Colon (tissue), 2 donors: ENCODE data around the gene ZNF853.
"Not testable (repeated sequence)": the region's sequence is repeated elsewhere in the genome, so short reads cannot be mapped to it uniquely, and the experiment has no call there.

ENCODE experiments used
- FAIRE-seq: peaks from 2 replicates; lab custom pipeline; 2012; peaks lifted over from hg19 to GRCh38; lab: Jason Lieb, UNC
- donor health status: control.
- donor health status: control.

ZNF853 gene

GRCh38 chr7:6606866-6607583 lies 8.4 kb upstream of the ZNF853 start:
- no peak for FAIRE-seq

- FAIRE-seq: no peak
Measured at GRCh38 chr7:6607651-6608051, 7.8 kb upstream of the ZNF853 start.

GRCh38 chr7:6608081-6608480 lies 7.3 kb upstream of the ZNF853 start:
- no peak for FAIRE-seq

GRCh38 chr7:6608794-6609193 lies 6.6 kb upstream of the ZNF853 start:
- FAIRE-seq: no peak

- no peak for FAIRE-seq
Measured at GRCh38 chr7:6612819-6613218, 2.6 kb upstream of the ZNF853 start.

- FAIRE-seq: no peak
Measured at GRCh38 chr7:6613706-6614105, 1.7 kb upstream of the ZNF853 start.

GRCh38 chr7:6615723-6616555 lies 529 bp downstream of the ZNF853 start:
- no peak for FAIRE-seq

DNA sequence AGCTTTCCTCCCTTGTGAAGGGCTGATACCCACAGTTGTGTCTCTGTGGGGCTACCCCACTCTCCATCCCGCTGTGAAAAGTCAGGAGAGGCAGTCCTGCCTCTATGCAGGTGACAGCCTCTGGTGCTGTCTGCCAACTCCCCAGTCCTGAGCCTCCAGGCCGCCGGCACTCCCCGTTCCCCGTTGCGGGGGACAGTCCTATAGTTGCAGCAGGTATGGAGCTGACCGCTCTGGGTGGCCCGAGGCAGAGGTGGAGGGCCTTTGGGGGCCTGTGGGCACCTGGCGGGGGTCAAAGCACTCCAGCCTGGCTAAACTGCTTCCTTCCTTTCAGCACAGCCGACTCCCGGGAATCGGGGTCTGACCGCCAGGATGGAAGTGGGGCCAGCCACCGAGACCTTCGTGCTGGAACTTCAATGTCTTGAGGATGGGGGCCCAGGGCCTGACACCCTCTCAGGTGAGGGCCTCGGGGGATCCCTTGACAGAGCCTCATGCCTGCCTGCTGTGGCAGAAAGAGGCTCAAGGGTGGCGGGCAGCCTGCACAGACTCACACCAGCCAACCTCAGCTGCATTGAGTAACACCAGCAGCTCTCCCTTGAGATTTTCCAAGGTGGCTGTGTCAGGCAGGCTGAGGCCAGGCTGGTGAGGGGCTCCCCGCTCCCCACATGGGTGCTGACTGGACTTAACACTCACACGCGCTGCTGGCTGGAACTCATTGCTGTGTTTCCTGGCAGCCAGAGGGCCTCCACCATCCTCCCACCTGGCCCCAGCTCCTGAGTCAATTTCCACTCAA lies 1.6 kb downstream of the ZNF853 start:
- FAIRE-seq: no peak

GRCh38 chr7:6618621-6619020 lies 3.2 kb downstream of the ZNF853 start:
- FAIRE-seq: no peak

- FAIRE-seq: no peak
Measured at GRCh38 chr7:6619961-6620360, 4.6 kb downstream of the ZNF853 start.

- FAIRE-seq: no peak
Measured at GRCh38 chr7:6621195-6622133, 6.1 kb downstream of the ZNF853 start.

- no peak for FAIRE-seq
Measured at GRCh38 chr7:6622134-6622710, 6.8 kb downstream of the ZNF853 start.

DNA sequence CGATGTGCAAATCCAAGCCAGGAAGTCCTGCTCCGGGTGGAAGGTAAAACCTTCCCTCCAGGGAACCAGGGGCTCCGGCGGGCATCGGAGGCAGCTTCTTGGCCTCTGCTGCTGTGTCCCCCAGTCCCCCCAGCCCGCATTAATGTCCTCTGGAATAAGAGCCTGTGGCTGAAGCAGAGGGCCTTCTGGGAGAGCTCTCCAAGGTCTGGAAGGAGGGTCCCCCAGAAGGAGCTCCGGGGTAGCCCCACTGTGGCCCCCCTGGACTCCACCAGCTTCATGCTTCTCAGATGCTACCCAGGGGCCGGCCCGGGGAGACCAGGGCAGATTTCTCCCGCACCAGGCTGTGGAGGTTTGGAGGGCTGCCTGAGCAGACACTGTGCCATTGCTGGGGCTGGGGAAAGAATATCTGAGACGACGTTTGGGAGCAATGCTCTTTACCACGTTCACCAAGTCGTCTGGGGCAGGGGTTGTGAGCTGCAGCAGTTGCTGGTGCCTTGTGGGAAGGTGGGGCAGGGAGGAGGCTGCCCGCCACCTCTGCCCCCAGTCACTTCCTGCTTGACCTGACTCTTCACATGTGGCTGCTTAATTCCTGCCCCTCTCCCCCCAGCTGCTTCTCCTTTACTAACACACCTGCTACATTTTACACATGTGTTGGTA lies 8.3 kb downstream of the ZNF853 start:
- FAIRE-seq: no peak

DNA sequence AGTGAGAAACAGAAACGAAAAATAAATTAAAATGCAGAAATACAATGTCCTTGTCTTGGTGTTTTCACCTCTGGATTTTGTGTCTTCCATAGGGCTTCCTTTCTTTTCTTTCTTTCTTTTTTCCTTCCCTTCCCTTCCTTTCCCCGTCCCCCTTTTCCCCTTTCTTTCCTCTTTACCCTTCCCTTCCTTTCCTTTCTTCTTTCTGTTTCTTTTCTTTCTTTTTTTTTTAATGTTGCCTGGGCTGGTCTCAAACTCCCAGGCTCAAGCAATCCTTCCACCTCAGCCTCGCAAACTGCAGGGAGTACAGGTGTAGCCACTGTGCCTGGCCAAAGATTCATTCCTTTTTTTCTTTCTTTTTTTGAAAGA lies 8.8 kb downstream of the ZNF853 start:
- FAIRE-seq: no peak

DNA sequence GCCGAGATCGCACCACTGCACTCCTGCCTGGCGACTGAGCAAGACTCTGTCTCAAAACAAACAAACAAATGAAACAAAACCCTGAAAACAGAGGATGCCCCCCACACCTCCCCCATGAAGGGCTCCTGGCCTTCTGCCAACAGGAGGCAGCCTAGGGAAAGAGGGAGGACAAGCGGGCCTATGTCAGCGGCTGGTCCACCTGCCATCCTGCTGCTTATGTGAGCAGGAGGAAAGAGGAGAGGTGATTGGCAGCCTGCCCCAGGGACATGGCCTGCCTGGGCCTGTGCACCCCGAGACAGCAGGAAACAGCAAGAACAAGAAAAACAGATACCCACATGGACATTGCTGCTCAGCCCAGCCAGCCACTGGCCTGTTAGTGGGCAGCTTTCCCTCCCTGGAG lies 12.6 kb downstream of the ZNF853 start:
- FAIRE-seq: no peak

DNA sequence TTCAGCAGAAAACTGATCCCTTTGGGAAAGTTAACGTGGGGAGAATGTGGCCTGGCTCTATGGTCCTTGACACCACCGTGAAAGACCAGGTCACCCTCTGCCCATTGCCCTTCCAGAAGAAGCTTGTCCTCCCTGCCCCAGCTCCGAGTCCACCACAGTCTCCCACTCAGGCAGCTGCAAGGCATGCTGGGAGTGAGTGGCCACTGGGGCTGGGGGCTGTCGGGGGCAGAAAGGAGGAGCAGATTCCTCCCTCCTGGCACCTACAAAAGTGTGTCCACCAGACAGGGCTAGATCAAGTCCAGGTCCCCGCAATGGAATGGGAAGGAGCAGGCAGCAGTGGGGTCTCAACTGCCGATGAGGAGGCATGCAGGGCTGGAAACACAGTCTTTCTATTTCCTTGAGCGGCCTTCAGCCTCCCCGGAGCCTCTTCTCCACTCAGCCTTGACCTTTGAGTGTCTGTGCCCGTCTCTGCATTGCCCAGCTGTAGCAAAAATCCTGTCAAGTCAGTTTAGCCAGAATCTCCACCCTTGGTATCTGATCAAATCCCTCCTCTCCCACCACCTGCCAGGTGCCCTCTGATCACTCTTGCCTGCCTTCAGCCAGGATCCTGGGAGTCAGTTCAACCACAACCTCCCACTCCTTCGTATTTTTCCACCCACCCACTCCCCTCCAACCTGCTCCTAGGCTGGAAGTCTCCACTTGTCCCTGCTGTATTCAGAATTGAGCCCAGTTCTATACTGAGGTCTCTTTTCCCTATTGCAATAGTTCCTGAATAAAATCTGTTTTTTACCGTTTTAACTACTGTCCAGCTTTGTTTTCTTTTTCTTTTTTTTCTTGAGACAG lies 14.8 kb downstream of the ZNF853 start:
- no peak for FAIRE-seq

DNA sequence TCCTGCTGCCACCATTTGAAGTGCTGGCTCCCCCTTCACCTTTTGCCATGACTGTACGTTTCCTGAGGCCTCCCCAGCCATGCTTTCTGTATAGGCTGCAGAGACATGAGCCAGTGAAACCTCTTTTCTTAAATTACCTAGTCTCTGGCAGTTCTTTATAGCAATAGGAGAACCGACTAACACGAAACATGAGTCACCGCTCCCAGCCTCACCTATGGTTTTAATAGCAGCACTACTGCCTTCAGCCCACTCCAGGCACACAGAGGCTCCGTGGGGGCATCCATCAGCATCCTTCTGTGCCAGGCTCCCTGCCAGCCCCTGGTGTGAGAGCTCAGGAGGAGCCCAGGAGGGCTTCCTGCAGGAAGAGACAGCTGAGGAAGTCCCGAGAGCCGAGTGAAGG lies 16.2 kb downstream of the ZNF853 start:
- no peak for FAIRE-seq

DNA sequence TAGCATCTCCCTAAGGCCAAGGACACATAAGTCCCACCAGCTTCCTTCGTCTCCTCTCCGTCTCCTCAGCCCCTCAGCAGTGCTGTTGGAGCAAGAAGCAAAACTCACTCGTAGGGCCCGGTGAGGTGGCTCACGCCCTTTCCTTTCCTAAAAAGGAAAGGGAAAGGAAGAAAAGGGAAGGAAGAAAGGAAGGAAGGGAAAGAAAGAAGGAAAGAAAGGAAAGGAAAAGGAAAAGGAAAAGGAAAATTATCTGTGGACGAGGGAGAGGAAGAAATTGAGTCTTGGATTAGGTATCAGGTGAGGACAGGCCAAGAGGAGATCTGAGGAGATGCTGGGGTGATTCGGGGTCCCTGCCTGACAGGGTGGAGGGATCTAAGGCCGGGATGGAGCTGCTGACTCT lies 18.6 kb downstream of the ZNF853 start:
- FAIRE-seq: no peak

DNA sequence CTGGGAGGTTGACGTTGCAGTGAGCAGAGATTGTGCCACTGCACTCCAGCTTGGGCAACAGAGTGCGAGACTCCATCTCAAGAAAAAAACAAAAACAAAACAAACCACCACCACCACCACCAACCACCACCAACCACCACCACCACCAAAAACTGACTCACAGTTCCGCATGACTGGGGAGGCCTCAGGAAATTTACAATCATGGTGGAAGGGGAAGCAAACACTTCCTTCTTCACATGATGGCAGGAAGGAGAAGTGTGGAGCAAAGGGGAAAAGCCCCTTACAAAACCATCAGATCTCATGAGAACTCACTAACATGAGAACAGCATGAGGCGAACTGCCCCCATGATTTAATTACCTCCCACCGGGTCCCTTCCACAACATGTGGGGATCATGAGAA lies 19.6 kb downstream of the ZNF853 start:
- not testable (repeated sequence) for FAIRE-seq
